ENCODE data around the gene WIPF1. TPM values are rescaled to one million over a fixed set of nuclear protein-coding genes. Genes with fewer than 3 reads are reported as not detected.
"Not testable (repeated sequence)": the region's sequence is repeated elsewhere in the genome, so short reads cannot be mapped to it uniquely, and the experiment has no call there.

WIPF1 gene
- polyA plus RNA-seq, 1 of the 3 experiments (the other 2 are of a cell fraction): 56.7 TPM

DNA sequence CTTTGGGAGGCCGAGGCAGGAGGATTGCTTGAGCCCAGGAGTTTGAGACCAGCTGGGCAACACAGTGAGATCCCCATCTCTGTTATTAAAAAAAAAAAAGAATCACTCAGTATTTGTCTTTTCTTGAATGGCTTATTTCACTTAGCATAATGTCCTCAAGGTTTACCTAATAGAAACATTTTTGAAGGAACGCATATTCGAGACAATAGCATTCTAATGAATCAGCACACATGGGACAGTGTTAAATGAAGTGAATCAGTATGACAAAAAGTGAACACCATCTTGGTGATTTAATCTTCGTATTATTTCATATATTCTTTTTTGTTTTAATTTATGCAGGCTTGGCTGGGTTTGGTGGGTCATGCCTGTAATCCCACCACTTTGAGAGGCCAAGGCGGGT is 44.7 kb downstream of the WIPF1 start:
- TF ChIP-seq FOXJ3 (CRISPR knock-in tag; IDR thresholded peaks at IDR 0.05): no peak
- H3K4me1 ChIP-seq (ENCODE audit: control insufficient read depth in 1 of 2, insufficient read depth in 2 of 2, low read depth in 1 of 2, low read length in 1 of 2): no peaks in the 10 kb centered on the region
- no peak overlapping the region for H3K9ac ChIP-seq
- H4K20me1 ChIP-seq (ENCODE audit: insufficient read depth): no peaks in the 10 kb centered on the region
- H3K4me2 ChIP-seq: no peak overlapping the region
- H3K36me3 ChIP-seq (replicated peaks in 1 of 2; ENCODE audit: control insufficient read depth in 1 of 2, insufficient read depth in 2 of 2, low read length in 1 of 2): peaks cover 0 to 3% of the 10 kb centered on the region in 2 experiments
- no peaks in the 10 kb centered on the region for H3K27me3 ChIP-seq (ENCODE audit: insufficient read depth)
- H3K9me3 ChIP-seq: no peaks in the 10 kb centered on the region
- DNase-seq: no peak
- no peak overlapping the region for H3K4me3 ChIP-seq (ENCODE audit: low read depth in 2 of 2, low read length in 1 of 2)
- H2AFZ ChIP-seq (ENCODE audit: low read depth): no peak overlapping the region
- CTCF ChIA-PET: no interaction called here
- POLR2A ChIA-PET: no interaction called here
- WGBS (ENCODE audit: low lambda C conversion rate): 94% methylated on average over 5 of the region's 5 CpGs
- H3K27ac ChIP-seq (ENCODE audit: low read depth in 2 of 2, low read length in 1 of 2): no peak overlapping the region
- H3K9me2 ChIP-seq: no peaks in the 10 kb centered on the region
- no peaks in the 10 kb centered on the region for H3F3A ChIP-seq (replicated peaks; ENCODE audit: insufficient read depth)
- H3K79me2 ChIP-seq (ENCODE audit: insufficient read depth): no peaks in the 10 kb centered on the region

DNA sequence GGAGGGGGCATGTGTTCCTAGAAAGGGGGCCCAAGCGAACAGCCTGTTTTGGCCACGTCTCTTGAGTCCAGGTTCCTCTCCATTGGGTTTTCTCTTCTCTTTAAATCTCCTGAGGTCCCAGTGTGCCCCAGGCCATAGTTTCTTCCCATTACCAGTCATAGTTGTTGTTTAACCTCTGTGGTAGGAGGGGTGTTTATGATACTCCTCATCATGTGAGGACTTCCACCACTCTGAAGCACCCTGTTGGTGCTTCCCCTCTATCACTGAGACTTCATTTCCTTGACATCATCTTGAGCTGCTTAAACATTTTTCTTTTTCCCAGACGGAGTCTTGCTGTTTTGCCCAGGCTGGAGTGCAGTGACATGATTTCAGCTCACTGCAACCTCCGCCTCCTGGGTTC is 45.9 kb downstream of the WIPF1 start:
- H3K9ac ChIP-seq: no peak overlapping the region
- CTCF ChIA-PET: no interaction called here

DNA sequence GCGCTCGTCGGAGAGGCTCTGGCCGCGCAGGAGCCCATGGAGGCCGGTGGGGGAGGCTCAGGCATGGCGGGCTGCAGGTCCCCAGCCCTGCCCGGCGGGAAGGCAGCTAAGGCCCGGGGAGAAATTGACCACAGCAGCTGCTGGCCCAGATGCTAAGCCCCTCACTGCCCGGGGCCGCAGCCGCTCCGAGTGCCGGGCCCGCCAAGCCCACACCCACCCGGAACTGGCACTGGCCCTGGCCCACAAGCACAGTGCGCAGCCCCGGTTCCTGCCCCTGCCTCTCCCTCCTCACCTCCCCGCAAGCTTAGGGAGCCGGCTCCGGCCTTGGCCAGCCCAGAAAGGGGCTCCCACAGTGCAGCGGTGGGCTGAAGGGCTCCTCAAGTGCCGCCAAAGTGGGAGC is 49.0 kb downstream of the WIPF1 start:
- H3K9me2 ChIP-seq; H3K4me1 ChIP-seq (ENCODE audit: control insufficient read depth in 1 of 2, insufficient read depth in 2 of 2, low read depth in 1 of 2, low read length in 1 of 2); H3K4me3 ChIP-seq (ENCODE audit: low read depth in 2 of 2, low read length in 1 of 2); H4K20me1 ChIP-seq (ENCODE audit: insufficient read depth); H2AFZ ChIP-seq (ENCODE audit: low read depth); H3K36me3 ChIP-seq (replicated peaks in 1 of 2; ENCODE audit: control insufficient read depth in 1 of 2, insufficient read depth in 2 of 2, low read length in 1 of 2); H3K4me2 ChIP-seq; H3K79me2 ChIP-seq (ENCODE audit: insufficient read depth); H3K9ac ChIP-seq; DNase-seq; H3K27me3 ChIP-seq (ENCODE audit: insufficient read depth); POLR2A ChIA-PET; H3K9me3 ChIP-seq; H3K27ac ChIP-seq (ENCODE audit: low read depth in 2 of 2, low read length in 1 of 2); H3F3A ChIP-seq (replicated peaks; ENCODE audit: insufficient read depth): not testable (repeated sequence)
- WGBS (ENCODE audit: low lambda C conversion rate): 78% methylated on average over 8 of the region's 24 CpGs
- CTCF ChIA-PET: interaction anchor here (7.3 kb wide), 1 partner anchor 87 kb away, joined by 107 read pairs; no protein-coding TSS in a partner anchor

More for the DNA sequence above, 45.9 kb downstream of the WIPF1 start:
- no peak for DNase-seq
- POLR2A ChIA-PET: no interaction called here
- Histone ChIP-seq H3K9me2 (no peaks in the 10 kb centered on the region), H3K4me3 (ENCODE audit: low read depth in 2 of 2, low read length in 1 of 2) (no peak overlapping the region), H4K20me1 (ENCODE audit: insufficient read depth) (no peaks in the 10 kb centered on the region), H3K27me3 (ENCODE audit: insufficient read depth) (no peaks in the 10 kb centered on the region), H3K79me2 (ENCODE audit: insufficient read depth) (no peaks in the 10 kb centered on the region), H3K9me3 (no peaks in the 10 kb centered on the region), H3F3A (replicated peaks; ENCODE audit: insufficient read depth) (no peaks in the 10 kb centered on the region), H2AFZ (ENCODE audit: low read depth) (no peak overlapping the region), H3K4me1 (ENCODE audit: control insufficient read depth in 1 of 2, insufficient read depth in 2 of 2, low read depth in 1 of 2, low read length in 1 of 2) (no peaks in the 10 kb centered on the region; a peak in 1 of 4 replicates), H3K36me3 (replicated peaks in 1 of 2; ENCODE audit: control insufficient read depth in 1 of 2, insufficient read depth in 2 of 2, low read length in 1 of 2) (peaks cover 0 to 3% of the 10 kb centered on the region in 2 experiments), H3K27ac (ENCODE audit: low read depth in 2 of 2, low read length in 1 of 2) (no peak overlapping the region), H3K4me2 (no peak overlapping the region)
- WGBS (ENCODE audit: low lambda C conversion rate): 88% methylated on average over 4 of the region's 4 CpGs
- TF ChIP-seq, protein P1, sequence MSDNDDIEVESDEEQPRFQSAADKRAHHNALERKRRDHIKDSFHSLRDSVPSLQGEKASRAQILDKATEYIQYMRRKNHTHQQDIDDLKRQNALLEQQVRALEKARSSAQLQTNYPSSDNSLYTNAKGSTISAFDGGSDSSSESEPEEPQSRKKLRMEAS (IDR thresholded peaks at IDR 0.05; ENCODE audit: low read depth): no peak
- no peak for TF ChIP-seq CHD2 (IDR thresholded peaks at IDR 0.05; ENCODE audit: low read length, partially characterized antibody)
- TF ChIP-seq, protein P2, sequence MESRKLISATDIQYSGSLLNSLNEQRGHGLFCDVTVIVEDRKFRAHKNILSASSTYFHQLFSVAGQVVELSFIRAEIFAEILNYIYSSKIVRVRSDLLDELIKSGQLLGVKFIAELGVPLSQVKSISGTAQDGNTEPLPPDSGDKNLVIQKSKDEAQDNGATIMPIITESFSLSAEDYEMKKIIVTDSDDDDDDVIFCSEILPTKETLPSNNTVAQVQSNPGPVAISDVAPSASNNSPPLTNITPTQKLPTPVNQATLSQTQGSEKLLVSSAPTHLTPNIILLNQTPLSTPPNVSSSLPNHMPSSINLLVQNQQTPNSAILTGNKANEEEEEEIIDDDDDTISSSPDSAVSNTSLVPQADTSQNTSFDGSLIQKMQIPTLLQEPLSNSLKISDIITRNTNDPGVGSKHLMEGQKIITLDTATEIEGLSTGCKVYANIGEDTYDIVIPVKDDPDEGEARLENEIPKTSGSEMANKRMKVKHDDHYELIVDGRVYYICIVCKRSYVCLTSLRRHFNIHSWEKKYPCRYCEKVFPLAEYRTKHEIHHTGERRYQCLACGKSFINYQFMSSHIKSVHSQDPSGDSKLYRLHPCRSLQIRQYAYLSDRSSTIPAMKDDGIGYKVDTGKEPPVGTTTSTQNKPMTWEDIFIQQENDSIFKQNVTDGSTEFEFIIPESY (IDR thresholded peaks at IDR 0.05; ENCODE audit: borderline replicate concordance, low read depth): no peak
- TF ChIP-seq, protein P3, sequence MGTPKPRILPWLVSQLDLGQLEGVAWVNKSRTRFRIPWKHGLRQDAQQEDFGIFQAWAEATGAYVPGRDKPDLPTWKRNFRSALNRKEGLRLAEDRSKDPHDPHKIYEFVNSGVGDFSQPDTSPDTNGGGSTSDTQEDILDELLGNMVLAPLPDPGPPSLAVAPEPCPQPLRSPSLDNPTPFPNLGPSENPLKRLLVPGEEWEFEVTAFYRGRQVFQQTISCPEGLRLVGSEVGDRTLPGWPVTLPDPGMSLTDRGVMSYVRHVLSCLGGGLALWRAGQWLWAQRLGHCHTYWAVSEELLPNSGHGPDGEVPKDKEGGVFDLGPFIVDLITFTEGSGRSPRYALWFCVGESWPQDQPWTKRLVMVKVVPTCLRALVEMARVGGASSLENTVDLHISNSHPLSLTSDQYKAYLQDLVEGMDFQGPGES (IDR thresholded peaks at IDR 0.05; ENCODE audit: low read depth, low read length): no peak
- no peak for TF ChIP-seq MXI1 (IDR thresholded peaks at IDR 0.05; ENCODE audit: low read depth, low read length)
- TF ChIP-seq GABPA (IDR thresholded peaks at IDR 0.05; ENCODE audit: low read depth): no peak

DNA sequence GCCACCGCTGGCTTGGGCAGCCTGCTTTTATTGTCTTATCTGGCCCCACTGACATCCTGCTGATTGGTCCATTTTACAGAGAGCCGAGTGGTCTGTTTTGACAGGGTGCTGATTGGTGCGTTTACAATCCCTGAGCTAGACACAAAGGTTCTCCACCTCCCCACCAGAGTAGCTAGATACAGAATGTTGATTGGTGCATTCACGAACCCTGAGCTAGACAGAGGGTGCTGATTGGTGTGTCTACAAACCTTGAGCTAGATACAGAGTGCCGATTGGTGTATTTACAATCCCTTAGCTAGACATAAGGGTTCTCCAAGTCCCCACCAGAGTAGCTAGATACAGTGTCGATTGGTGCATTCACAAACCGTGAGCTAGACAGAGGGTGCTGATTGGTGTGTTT is 49.6 kb downstream of the WIPF1 start:
- H2AFZ ChIP-seq (ENCODE audit: low read depth); H3K36me3 ChIP-seq (replicated peaks in 1 of 2; ENCODE audit: control insufficient read depth in 1 of 2, insufficient read depth in 2 of 2, low read length in 1 of 2); H3K4me1 ChIP-seq (ENCODE audit: control insufficient read depth in 1 of 2, insufficient read depth in 2 of 2, low read depth in 1 of 2, low read length in 1 of 2); H3K9me3 ChIP-seq; H3K79me2 ChIP-seq (ENCODE audit: insufficient read depth); H3K27me3 ChIP-seq (ENCODE audit: insufficient read depth); POLR2A ChIA-PET; H4K20me1 ChIP-seq (ENCODE audit: insufficient read depth); H3K9ac ChIP-seq; H3K4me2 ChIP-seq; H3K4me3 ChIP-seq (ENCODE audit: low read depth in 2 of 2, low read length in 1 of 2); H3K9me2 ChIP-seq; H3F3A ChIP-seq (replicated peaks; ENCODE audit: insufficient read depth); DNase-seq; H3K27ac ChIP-seq (ENCODE audit: low read depth in 2 of 2, low read length in 1 of 2): not testable (repeated sequence)
- CTCF ChIA-PET: interaction anchor here (1.2 to 7.3 kb wide), 4 partner anchors 8 to 87 kb away, joined by 4 to 107 read pairs (median 9); no protein-coding TSS in a partner anchor
- WGBS (ENCODE audit: low lambda C conversion rate): 91% methylated on average over 6 of the region's 7 CpGs
